MCF 10A (cell line): ENCODE results near the gene BCR. TPM values are rescaled to one million over a fixed set of nuclear protein-coding genes. Genes with fewer than 3 reads are reported as not detected.

Experiments used
- BruUV-seq: library from RNA; stranded (reverse); fragments of 400-500 nt; replicated peaks from 2 replicates; lab custom pipeline; 2021; lab: Mats Ljungman, UMichigan
- CTCF ChIA-PET: fragments of 300-600 bp; sonication (Branson Sonifier 250); formaldehyde crosslinking; extraction: SDS; loops from one replicate; lab custom pipeline; 2021; ENCODE audit warnings: antibody characterized with exemption, inconsistent platforms; lab: Yijun Ruan, JAX
- POLR2A ChIA-PET: fragments of 300-600, 350-650 bp; sonication (Branson Sonifier 250); formaldehyde crosslinking; extraction: SDS; loops from one replicate; lab custom pipeline; 2020; ENCODE audit warnings: antibody characterized with exemption, inconsistent platforms; lab: Yijun Ruan, JAX
- DNase-seq: peaks from one replicate; pipeline ENCODE4 v3.0.0-alpha.2; 2018; ENCODE audit not compliant: unreplicated experiment
- H3K27ac Mint-ChIP-seq: one replicate; pipeline ENCODE4 v1.8.0; 2022; ENCODE audit warnings: mild to moderate bottlenecking, low read depth, mixed read lengths; ENCODE audit not compliant: unreplicated experiment
- H3K27me3 Mint-ChIP-seq: one replicate; pipeline ENCODE4 v1.8.0; 2022; ENCODE audit warnings: mixed read lengths; ENCODE audit not compliant: insufficient read depth, unreplicated experiment
- H3K36me3 Mint-ChIP-seq: one replicate; pipeline ENCODE4 v1.8.0; 2022; ENCODE audit warnings: mild to moderate bottlenecking, moderate library complexity, mixed read lengths; ENCODE audit not compliant: insufficient read depth, unreplicated experiment
- H3K4me1 Mint-ChIP-seq: one replicate; pipeline ENCODE4 v1.8.0; 2022; ENCODE audit warnings: mixed read lengths; ENCODE audit not compliant: insufficient read depth, unreplicated experiment
- H3K4me3 Mint-ChIP-seq: one replicate; pipeline ENCODE4 v1.8.0; 2022; ENCODE audit warnings: mild to moderate bottlenecking, moderate library complexity, mixed read lengths; ENCODE audit not compliant: unreplicated experiment
- H3K9me3 Mint-ChIP-seq: one replicate; pipeline ENCODE4 v1.8.0; 2022; ENCODE audit warnings: mixed read lengths; ENCODE audit not compliant: unreplicated experiment
- CTCF ChIP-seq: fragments of 200-600 bp; IDR thresholded peaks from one replicate; pipeline ENCODE4 v1.8.0; 2022; ENCODE audit warnings: antibody characterized with exemption, mild to moderate bottlenecking; ENCODE audit not compliant: unreplicated experiment
- intact Hi-C: fragments of 100-400 bp; cut with micrococcal nuclease; formaldehyde crosslinking; loops from 2 replicates; pipeline ENCODE4 v1.14.1; 2022
- total RNA-seq: library from RNA; stranded (reverse); gene quantifications from 2 replicates; pipeline ENCODE4 v1.2.3, GENCODE V29; 2022

BCR gene
- total RNA-seq, 1 experiment from 2014 or later, result 77.9 TPM

- H3K9me3 Mint-ChIP-seq, result no peaks in the 10 kb centered on the region
- ChIA-PET POLR2A (no interaction called here), CTCF (no interaction called here)
- peaks cover 13% of the 10 kb centered on the region for H3K36me3 Mint-ChIP-seq
- peak overlapping the region; percentile 92 for H3K27ac Mint-ChIP-seq
- TF ChIP-seq CTCF, result no peak
- no peaks in the 10 kb centered on the region for H3K27me3 Mint-ChIP-seq
- peaks cover 55% of the 10 kb centered on the region for H3K4me1 Mint-ChIP-seq
- peak; percentile 54 for DNase-seq
- H3K4me3 Mint-ChIP-seq, result no peak overlapping the region
- intact Hi-C loops, result no loop called here
- BruUV-seq, result no TSS peak
Observed at GRCh38 chr22:23245045-23245798, 64.9 kb downstream of the BCR start.

GRCh38 chr22:23245799-23246136 lies 65.5 kb downstream of the BCR start:
- intact Hi-C loops, result no loop called here
- BruUV-seq, result no TSS peak
- peak overlapping the region; percentile 92 for H3K27ac Mint-ChIP-seq
- H3K4me1 Mint-ChIP-seq, result peaks cover 51% of the 10 kb centered on the region
- H3K36me3 Mint-ChIP-seq, result peaks cover 12% of the 10 kb centered on the region
- CTCF ChIA-PET, result no interaction called here
- no peaks in the 10 kb centered on the region for H3K9me3 Mint-ChIP-seq
- POLR2A ChIA-PET, result no interaction called here
- no peak overlapping the region for H3K4me3 Mint-ChIP-seq
- H3K27me3 Mint-ChIP-seq, result no peaks in the 10 kb centered on the region
- DNase-seq, result no peak
- TF ChIP-seq CTCF, result no peak

GRCh38 chr22:23246982-23247766 lies 66.9 kb downstream of the BCR start:
- BruUV-seq, result no TSS peak
- POLR2A ChIA-PET, result no interaction called here
- Mint-ChIP-seq H3K27ac (no peak overlapping the region), H3K27me3 (no peaks in the 10 kb centered on the region), H3K4me1 (peaks cover 45% of the 10 kb centered on the region), H3K4me3 (no peak overlapping the region), H3K9me3 (no peaks in the 10 kb centered on the region), H3K36me3 (peaks cover 10% of the 10 kb centered on the region)
- DNase-seq, result no peak
- intact Hi-C loops, result no loop called here
- CTCF ChIA-PET, result interaction anchor here (0.7 to 0.9 kb wide), 2 partner anchors 11 to 139 kb away, joined by 3 to 7 read pairs; no protein-coding TSS in a partner anchor
- TF ChIP-seq CTCF, result no peak

GRCh38 chr22:23248583-23248982 lies 68.3 kb downstream of the BCR start:
- H3K27ac Mint-ChIP-seq, result no peak overlapping the region
- H3K27me3 Mint-ChIP-seq, result no peaks in the 10 kb centered on the region
- no peak overlapping the region for H3K4me3 Mint-ChIP-seq
- DNase-seq, result peak; percentile 43
- H3K4me1 Mint-ChIP-seq, result peaks cover 36% of the 10 kb centered on the region
- TF ChIP-seq CTCF, result no peak
- intact Hi-C loops, result no loop called here
- no peaks in the 10 kb centered on the region for H3K9me3 Mint-ChIP-seq
- POLR2A ChIA-PET, result no interaction called here
- CTCF ChIA-PET, result no interaction called here
- peaks cover 11% of the 10 kb centered on the region for H3K36me3 Mint-ChIP-seq
- no TSS peak for BruUV-seq
